COLO668 (cell line): ENCODE data around the gene RPH3AL.

Experiments
- DNase-seq: peaks from one replicate; lab custom pipeline; 2025; ENCODE audit not compliant: unreplicated experiment; lab: John Stamatoyannopoulos, UW

RPH3AL gene

GRCh38 chr17:353838-354234, 1.2 kb upstream of the RPH3AL start:
- DNase-seq = no peak

GRCh38 chr17:353213-353837, 718 bp upstream of the RPH3AL start:
- peak; percentile 47 for DNase-seq

- DNase-seq = peak; percentile 10
These were observed 659 bp downstream of the RPH3AL start for GRCh38 chr17:351875-352420.

- DNase-seq = peak; percentile 8
These were observed 1.2 kb downstream of the RPH3AL start for GRCh38 chr17:351449-351738.

GRCh38 chr17:350706-351448, 1.7 kb downstream of the RPH3AL start:
- peak; percentile 13 for DNase-seq

- no peak for DNase-seq
These were observed 2.9 kb downstream of the RPH3AL start for GRCh38 chr17:349666-350065.

GRCh38 chr17:348692-349425, 3.7 kb downstream of the RPH3AL start:
- DNase-seq = peak; percentile 44

- no peak for DNase-seq
These were observed 4.6 kb downstream of the RPH3AL start for GRCh38 chr17:348012-348411.

- DNase-seq = no peak
These were observed 5.2 kb downstream of the RPH3AL start for GRCh38 chr17:347309-347899.

- DNase-seq = no peak
These were observed 6.4 kb downstream of the RPH3AL start for GRCh38 chr17:345992-346785.

- no peak for DNase-seq
These were observed 7.3 kb downstream of the RPH3AL start for GRCh38 chr17:345261-345660.

GRCh38 chr17:343875-344752, 8.5 kb downstream of the RPH3AL start:
- DNase-seq = no peak

GRCh38 chr17:343211-343610, 9.4 kb downstream of the RPH3AL start:
- peak; percentile 8 for DNase-seq

- peak; percentile 27 for DNase-seq
These were observed 12.5 kb downstream of the RPH3AL start for GRCh38 chr17:340074-340473.

- DNase-seq = peak; percentile 87
These were observed 13.2 kb downstream of the RPH3AL start for GRCh38 chr17:339193-340061.

- DNase-seq = peak; percentile 51
These were observed 14.0 kb downstream of the RPH3AL start for GRCh38 chr17:338442-339192.

GRCh38 chr17:337866-338265, 14.7 kb downstream of the RPH3AL start:
- no peak for DNase-seq

- DNase-seq = no peak
These were observed 15.2 kb downstream of the RPH3AL start for GRCh38 chr17:337453-337852.
